GM10248 (cell line): ENCODE measurements around the gene WDR70.

Experiments
- CTCF ChIA-PET: fragments of 300-600 bp; sonication (Branson Sonifier 250); formaldehyde crosslinking; extraction: SDS; loops from one replicate; lab custom pipeline; 2021; ENCODE audit warnings: antibody characterized with exemption; lab: Yijun Ruan, JAX
- POLR2A ChIA-PET: fragments of 350-650 bp; sonication (Branson Sonifier 250); formaldehyde crosslinking; extraction: SDS; loops from one replicate; lab custom pipeline; 2020; ENCODE audit warnings: antibody characterized with exemption; lab: Yijun Ruan, JAX
- DNase-seq: peaks from one replicate; pipeline ENCODE4 v3.0.0; 2012; ENCODE audit errors: extremely low spot score
- CTCF ChIP-seq: IDR thresholded peaks from 2 replicates; pipeline ENCODE4 v1.5.1; 2012; ENCODE audit warnings: mild to moderate bottlenecking, low read depth; ENCODE audit errors: extremely low read depth, missing control alignments, control extremely low read depth

The WDR70 gene

GRCh38 chr5:37657046-37657445 lies 277.9 kb downstream of the WDR70 start:
- POLR2A ChIA-PET, result no interaction called here
- no peak for DNase-seq
- CTCF ChIA-PET, result no interaction called here
- no peak for TF ChIP-seq CTCF

GRCh38 chr5:37658440-37658839 lies 279.3 kb downstream of the WDR70 start:
- CTCF ChIA-PET, result no interaction called here
- no peak for DNase-seq
- POLR2A ChIA-PET, result no interaction called here
- TF ChIP-seq CTCF, result no peak

GRCh38 chr5:37660319-37660718 lies 281.2 kb downstream of the WDR70 start:
- DNase-seq, result no peak

GRCh38 chr5:37661227-37661920 lies 282.3 kb downstream of the WDR70 start:
- DNase-seq, result no peak
- ChIA-PET POLR2A (no interaction called here), CTCF (interaction anchor here (0.7 kb wide), 1 partner anchor 26 kb away, joined by 3 read pairs; no protein-coding TSS in a partner anchor)
- no peak for TF ChIP-seq CTCF

More at GRCh38 chr5:37660319-37660718, 281.2 kb downstream of the WDR70 start:
- TF ChIP-seq CTCF, result no peak
- POLR2A ChIA-PET, result no interaction called here
- CTCF ChIA-PET, result no interaction called here

- POLR2A ChIA-PET, result no interaction called here
- no peak for TF ChIP-seq CTCF
- CTCF ChIA-PET, result interaction anchor here (0.7 kb wide), 1 partner anchor 27 kb away, joined by 3 read pairs; no protein-coding TSS in a partner anchor
- DNase-seq, result no peak
These were observed 282.8 kb downstream of the WDR70 start for GRCh38 chr5:37661951-37662350.

- TF ChIP-seq CTCF, result no peak
- POLR2A ChIA-PET, result no interaction called here
- CTCF ChIA-PET, result interaction anchor here (0.7 kb wide), 1 partner anchor 27 kb away, joined by 3 read pairs; no protein-coding TSS in a partner anchor
- DNase-seq, result no peak
These were observed 283.2 kb downstream of the WDR70 start for GRCh38 chr5:37662362-37662761.
